Neural progenitor cell (in vitro differentiated cells): ENCODE data around the gene C17orf100. TPM values are rescaled to one million over a fixed set of nuclear protein-coding genes. Genes with fewer than 3 reads are reported as not detected.

Experiments
- DNase-seq: peaks from one replicate; pipeline ENCODE4 v3.0.0-alpha.2; 2016; ENCODE audit warnings: low spot score
- H2AFZ ChIP-seq: fragments of 200-600 bp; sonication (generic); replicated peaks from 2 replicates; pipeline ENCODE4 v1.6.1; 2016; ENCODE audit warnings: antibody characterized with exemption
- H3F3A ChIP-seq: fragments of 200-600 bp; sonication (generic); 2 replicates; pipeline ENCODE4 v1.6.1; 2016; ENCODE audit warnings: antibody characterized with exemption, low read depth
- H3K27ac ChIP-seq: fragments of 200-600 bp; sonication (generic); 2 replicates; pipeline ENCODE4 v1.5.1; 2016; ENCODE audit warnings: mild to moderate bottlenecking
- H3K27me3 ChIP-seq: fragments of 200-600 bp; sonication (generic); 2 replicates; pipeline ENCODE4 v1.6.1; 2016; ENCODE audit warnings: mild to moderate bottlenecking, moderate library complexity
- H3K36me3 ChIP-seq: fragments of 200-600 bp; sonication (generic); 2 replicates; pipeline ENCODE4 v1.5.1; 2016
- H3K4me1 ChIP-seq: fragments of 200-600 bp; sonication (generic); 2 replicates; pipeline ENCODE4 v1.6.1; 2016; ENCODE audit warnings: mixed run types
- H3K4me2 ChIP-seq: fragments of 200-600 bp; sonication (generic); 2 replicates; pipeline ENCODE4 v1.6.1; 2016
- H3K4me3 ChIP-seq: fragments of 200-600 bp; sonication (generic); 2 replicates; pipeline ENCODE4 v1.5.1; 2016
- H3K79me2 ChIP-seq: fragments of 200-600 bp; sonication (generic); 2 replicates; pipeline ENCODE4 v1.6.1; 2016; ENCODE audit warnings: low read depth
- H3K9ac ChIP-seq: fragments of 200-600 bp; sonication (generic); 2 replicates; pipeline ENCODE4 v1.6.1; 2016
- H3K9me3 ChIP-seq: fragments of 200-600 bp; sonication (generic); 2 replicates; pipeline ENCODE4 v1.5.1; 2016; ENCODE audit warnings: low read depth
- H4K20me1 ChIP-seq: fragments of 200-600 bp; sonication (generic); 2 replicates; pipeline ENCODE4 v1.6.1; 2016; ENCODE audit warnings: low read depth
- H3K27ac Mint-ChIP-seq: 3 replicates; pipeline ENCODE4 v1.8.0; 2021; ENCODE audit warnings: mixed read lengths
- H3K27me3 Mint-ChIP-seq: 2 replicates; pipeline ENCODE4 v1.8.0; 2022; ENCODE audit warnings: low read depth, mild to moderate bottlenecking, inconsistent platforms, moderate library complexity, mixed read lengths; ENCODE audit not compliant: insufficient read depth
- H3K36me3 Mint-ChIP-seq: 3 replicates; pipeline ENCODE4 v1.8.0; 2021; ENCODE audit warnings: mixed read lengths
- H3K4me1 Mint-ChIP-seq: 3 replicates; pipeline ENCODE4 v1.8.0; 2021; ENCODE audit warnings: mixed read lengths
- H3K4me3 Mint-ChIP-seq: 3 replicates; pipeline ENCODE4 v1.8.0; 2021; ENCODE audit warnings: mild to moderate bottlenecking, moderate library complexity, mixed read lengths
- H3K9me3 Mint-ChIP-seq: 3 replicates; pipeline ENCODE4 v1.8.0; 2020; ENCODE audit warnings: mixed read lengths
- EZH2 ChIP-seq: fragments of 200-600 bp; sonication (generic); IDR thresholded peaks from 2 replicates; pipeline ENCODE4 v1.6.1; 2017; ENCODE audit warnings: antibody characterized with exemption, mild to moderate bottlenecking, moderate library complexity
- EZH2phosphoT487 ChIP-seq: fragments of 200-600 bp; sonication (generic); IDR thresholded peaks from 2 replicates; pipeline ENCODE4 v1.6.1; 2017; ENCODE audit warnings: antibody characterized with exemption
- total RNA-seq: library from RNA; depleted of rRNA; stranded (reverse); fragments of >200 nt; gene quantifications from 2 replicates; pipeline ENCODE4 v1.2.3, GENCODE V29; 2015; ENCODE audit warnings: low replicate concordance
- TF ChIP-seq, protein P1 (sequence below): fragments of 200-600 bp; sonication (generic); IDR thresholded peaks from 2 replicates; pipeline ENCODE4 v1.5.1; 2017; ENCODE audit warnings: antibody characterized with exemption, mild to moderate bottlenecking

Gene C17orf100
- total RNA-seq, 1 donor from 2014 or later, result 3.8 TPM

DNA sequence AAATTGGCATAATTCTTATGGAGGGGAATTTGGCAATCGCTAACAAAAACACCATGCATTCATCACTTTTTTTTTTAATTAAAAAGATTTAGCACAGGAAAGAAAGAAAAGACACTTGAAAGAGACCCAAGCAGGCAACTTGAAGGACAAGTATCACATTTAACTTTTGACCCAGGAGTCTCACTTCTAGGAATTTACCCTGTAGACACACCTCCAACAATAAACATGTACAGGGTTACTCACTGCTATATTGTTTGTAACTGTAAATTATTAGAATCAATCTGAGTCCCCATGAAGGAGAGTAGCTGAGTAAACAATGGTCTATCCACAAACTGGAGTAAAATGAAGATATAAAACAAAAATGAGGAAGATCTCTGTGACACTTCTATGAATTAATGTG is 21.2 kb upstream of the C17orf100 start:
- Histone ChIP-seq H3K4me2 (no peak overlapping the region), H3K4me3 (no peak overlapping the region)

DNA sequence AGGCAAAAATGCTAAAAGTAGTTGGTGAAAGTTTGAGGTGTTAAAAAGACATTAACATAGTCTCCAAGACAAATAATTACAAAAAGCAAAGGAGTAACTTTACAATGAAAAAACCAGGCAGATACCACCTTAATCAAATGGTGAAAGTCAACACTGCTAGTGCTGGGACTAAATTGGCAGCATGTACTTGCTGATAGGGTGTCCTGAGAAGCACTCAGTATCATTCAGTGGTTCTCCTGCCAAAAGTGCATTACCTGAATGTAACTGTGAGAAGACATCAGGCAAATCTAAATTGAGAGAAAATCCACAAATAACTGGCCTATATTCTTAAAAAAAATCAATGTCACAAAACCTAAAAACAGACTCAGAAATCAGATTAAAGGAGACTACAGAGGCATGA is 19.0 kb upstream of the C17orf100 start:
- Histone ChIP-seq H3K9me3 (no peaks in the 10 kb centered on the region), H3K27me3 (no peaks in the 10 kb centered on the region), H3K4me2 (no peak overlapping the region), H3K27ac (no peak overlapping the region), H2AFZ (no peak overlapping the region), H3F3A (no peaks in the 10 kb centered on the region), H3K79me2 (peaks cover 2% of the 10 kb centered on the region), H3K4me1 (no peaks in the 10 kb centered on the region), H3K4me3 (no peak overlapping the region), H3K9ac (no peak overlapping the region), H4K20me1 (no peaks in the 10 kb centered on the region), H3K36me3 (peaks cover 18% of the 10 kb centered on the region)
- Mint-ChIP-seq H3K36me3 (peaks cover 45% of the 10 kb centered on the region), H3K27me3 (no peaks in the 10 kb centered on the region), H3K27ac (no peak overlapping the region), H3K4me1 (no peaks in the 10 kb centered on the region), H3K4me3 (no peak overlapping the region), H3K9me3 (no peaks in the 10 kb centered on the region)
- DNase-seq, result no peak
- TF ChIP-seq EZH2 (no peak), EZH2phosphoT487 (no peak)
- TF ChIP-seq, protein P1, sequence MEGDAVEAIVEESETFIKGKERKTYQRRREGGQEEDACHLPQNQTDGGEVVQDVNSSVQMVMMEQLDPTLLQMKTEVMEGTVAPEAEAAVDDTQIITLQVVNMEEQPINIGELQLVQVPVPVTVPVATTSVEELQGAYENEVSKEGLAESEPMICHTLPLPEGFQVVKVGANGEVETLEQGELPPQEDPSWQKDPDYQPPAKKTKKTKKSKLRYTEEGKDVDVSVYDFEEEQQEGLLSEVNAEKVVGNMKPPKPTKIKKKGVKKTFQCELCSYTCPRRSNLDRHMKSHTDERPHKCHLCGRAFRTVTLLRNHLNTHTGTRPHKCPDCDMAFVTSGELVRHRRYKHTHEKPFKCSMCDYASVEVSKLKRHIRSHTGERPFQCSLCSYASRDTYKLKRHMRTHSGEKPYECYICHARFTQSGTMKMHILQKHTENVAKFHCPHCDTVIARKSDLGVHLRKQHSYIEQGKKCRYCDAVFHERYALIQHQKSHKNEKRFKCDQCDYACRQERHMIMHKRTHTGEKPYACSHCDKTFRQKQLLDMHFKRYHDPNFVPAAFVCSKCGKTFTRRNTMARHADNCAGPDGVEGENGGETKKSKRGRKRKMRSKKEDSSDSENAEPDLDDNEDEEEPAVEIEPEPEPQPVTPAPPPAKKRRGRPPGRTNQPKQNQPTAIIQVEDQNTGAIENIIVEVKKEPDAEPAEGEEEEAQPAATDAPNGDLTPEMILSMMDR, result no peak

More for the DNA sequence above, 21.2 kb upstream of the C17orf100 start:
- no peak for DNase-seq
- Mint-ChIP-seq H3K4me1 (no peaks in the 10 kb centered on the region), H3K27ac (no peak overlapping the region), H3K9me3 (no peaks in the 10 kb centered on the region), H3K27me3 (no peaks in the 10 kb centered on the region), H3K4me3 (no peak overlapping the region), H3K36me3 (peaks cover 37% of the 10 kb centered on the region)
- H3K4me1 ChIP-seq, result no peaks in the 10 kb centered on the region
- no peaks in the 10 kb centered on the region for H3K9me3 ChIP-seq
- H3K27me3 ChIP-seq, result no peaks in the 10 kb centered on the region
- H3K79me2 ChIP-seq, result peaks cover 2% of the 10 kb centered on the region
- no peak overlapping the region for H2AFZ ChIP-seq
- H3K9ac ChIP-seq, result no peak overlapping the region
- peaks cover 18% of the 10 kb centered on the region for H3K36me3 ChIP-seq
- H4K20me1 ChIP-seq, result no peaks in the 10 kb centered on the region
- TF ChIP-seq EZH2, result no peak
- no peak for TF ChIP-seq EZH2phosphoT487
- TF ChIP-seq, protein P1, result no peak
- H3K27ac ChIP-seq, result no peak overlapping the region
- H3F3A ChIP-seq, result no peaks in the 10 kb centered on the region

DNA sequence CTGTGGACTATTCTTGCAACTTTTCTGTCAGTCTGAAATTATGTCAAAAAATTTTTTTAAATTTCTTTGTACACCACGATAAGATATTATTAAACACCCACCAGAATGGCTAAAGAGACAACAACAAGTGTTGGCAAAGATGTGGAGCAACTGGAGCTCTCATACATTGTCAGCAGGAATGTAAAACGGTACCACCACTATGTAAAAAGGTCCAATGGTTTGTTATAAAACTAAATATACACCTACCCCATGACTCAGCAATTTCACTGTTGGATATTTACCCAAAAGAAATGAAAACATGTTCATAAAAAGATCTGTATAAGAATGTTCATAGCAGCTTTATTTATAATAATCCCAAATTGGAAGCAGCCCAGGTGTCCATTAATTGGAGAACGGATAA is 18.3 kb upstream of the C17orf100 start:
- peaks cover 38% of the 10 kb centered on the region for H3K36me3 Mint-ChIP-seq
- peaks cover 18% of the 10 kb centered on the region for H3K36me3 ChIP-seq

More for the DNA sequence above, 18.3 kb upstream of the C17orf100 start:
- Mint-ChIP-seq H3K27ac (no peak overlapping the region), H3K9me3 (no peaks in the 10 kb centered on the region), H3K4me3 (no peak overlapping the region), H3K4me1 (peaks cover 4% of the 10 kb centered on the region), H3K27me3 (no peaks in the 10 kb centered on the region)
- H4K20me1 ChIP-seq, result peaks cover under 1% of the 10 kb centered on the region
- no peaks in the 10 kb centered on the region for H3F3A ChIP-seq
- no peak overlapping the region for H3K4me2 ChIP-seq
- H2AFZ ChIP-seq, result no peak overlapping the region
- no peak overlapping the region for H3K9ac ChIP-seq
- no peak for DNase-seq
- H3K4me1 ChIP-seq, result no peaks in the 10 kb centered on the region
- H3K4me3 ChIP-seq, result no peak overlapping the region
- TF ChIP-seq EZH2 (no peak), EZH2phosphoT487 (no peak)
- TF ChIP-seq, protein P1, result no peak
- H3K9me3 ChIP-seq, result no peaks in the 10 kb centered on the region
- no peaks in the 10 kb centered on the region for H3K27me3 ChIP-seq
- peaks cover 7% of the 10 kb centered on the region for H3K79me2 ChIP-seq
- no peak overlapping the region for H3K27ac ChIP-seq
